SK-N-SH treated with all-trans-retinoic acid at 6 μM for 48 hours (cell line): Measurements from ENCODE around the gene CTNS.

Source experiments
- ARNTL ChIP-seq: fragments of 450-650 bp; formaldehyde crosslinking; IDR thresholded peaks from 2 replicates; pipeline ENCODE4 v1.5.0; 2020; ENCODE audit warnings: low read depth, mild to moderate bottlenecking, moderate library complexity, borderline replicate concordance
- ESRRG ChIP-seq: fragments of 250-450 bp; sonication (Bioruptor Pico); IDR thresholded peaks from 2 replicates; pipeline ENCODE4 v1.6.1; 2021; ENCODE audit warnings: mild to moderate bottlenecking
- PATZ1 ChIP-seq: fragments of 250-450 bp; sonication (Bioruptor Pico); IDR thresholded peaks from 2 replicates; pipeline ENCODE4 v1.8.0; 2020; ENCODE audit warnings: mild to moderate bottlenecking, moderate library complexity, borderline replicate concordance
- PPARA ChIP-seq: fragments of 250-450 bp; sonication (Bioruptor Pico); IDR thresholded peaks from 2 replicates; pipeline ENCODE4 v1.5.0; 2020; ENCODE audit warnings: mild to moderate bottlenecking, borderline replicate concordance
- RARB ChIP-seq: fragments of 250-450 bp; sonication (Bioruptor Pico); IDR thresholded peaks from 2 replicates; pipeline ENCODE4 v1.8.0; 2021; ENCODE audit warnings: mild to moderate bottlenecking, moderate library complexity
- TSHZ2 ChIP-seq: fragments of 250-450 bp; sonication (Bioruptor Pico); IDR thresholded peaks from 2 replicates; pipeline ENCODE4 v1.5.0; 2020; ENCODE audit warnings: mild to moderate bottlenecking, moderate library complexity
- ZC3H10 ChIP-seq: fragments of 250-450 bp; sonication (Bioruptor Pico); IDR thresholded peaks from 2 replicates; pipeline ENCODE4 v1.5.1; 2021; ENCODE audit warnings: mild to moderate bottlenecking, moderate library complexity
- ZFP3 ChIP-seq: fragments of 250-450 bp; sonication (Bioruptor Pico); IDR thresholded peaks from 2 replicates; pipeline ENCODE4 v1.5.0; 2020; ENCODE audit warnings: mild to moderate bottlenecking, moderate library complexity
- ZFP30 ChIP-seq: fragments of 450-650 bp; formaldehyde crosslinking; IDR thresholded peaks from 2 replicates; pipeline ENCODE4 v1.5.0; 2022; ENCODE audit warnings: mild to moderate bottlenecking, moderate library complexity
- TF ChIP-seq, protein P1 (sequence below): fragments of 250-450 bp; sonication (Bioruptor Pico); IDR thresholded peaks from 2 replicates; pipeline ENCODE4 v1.5.1; 2020; ENCODE audit warnings: low read depth, mild to moderate bottlenecking, moderate library complexity

- TF ChIP-seq TSHZ2 (CRISPR knock-in tag) (no peak), ESRRG (CRISPR knock-in tag) (no peak), ARNTL (no peak), PATZ1 (CRISPR knock-in tag) (no peak), ZC3H10 (no peak), RARB (CRISPR knock-in tag) (no peak), PPARA (CRISPR knock-in tag) (no peak), ZFP30 (no peak), ZFP3 (CRISPR knock-in tag) (0 out of 2 replicates have a peak, but pooled peaks have one; percentile 20)
- TF ChIP-seq, protein P1, sequence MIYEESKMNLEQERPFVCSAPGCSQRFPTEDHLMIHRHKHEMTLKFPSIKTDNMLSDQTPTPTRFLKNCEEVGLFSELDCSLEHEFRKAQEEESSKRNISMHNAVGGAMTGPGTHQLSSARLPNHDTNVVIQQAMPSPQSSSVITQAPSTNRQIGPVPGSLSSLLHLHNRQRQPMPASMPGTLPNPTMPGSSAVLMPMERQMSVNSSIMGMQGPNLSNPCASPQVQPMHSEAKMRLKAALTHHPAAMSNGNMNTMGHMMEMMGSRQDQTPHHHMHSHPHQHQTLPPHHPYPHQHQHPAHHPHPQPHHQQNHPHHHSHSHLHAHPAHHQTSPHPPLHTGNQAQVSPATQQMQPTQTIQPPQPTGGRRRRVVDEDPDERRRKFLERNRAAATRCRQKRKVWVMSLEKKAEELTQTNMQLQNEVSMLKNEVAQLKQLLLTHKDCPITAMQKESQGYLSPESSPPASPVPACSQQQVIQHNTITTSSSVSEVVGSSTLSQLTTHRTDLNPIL (CRISPR knock-in tag): no peak
Observed at GRCh38 chr17:3636154-3636907, at the start of gene CTNS, which contains the start of gene SHPK.
